Measurements from ENCODE around the gene CBLL1. TPM values are rescaled to one million over a fixed set of nuclear protein-coding genes. Genes with fewer than 3 reads are reported as not detected.

The CBLL1 gene
- total RNA-seq, 1 donor from 2014 or later = 23.5 TPM

- no peak for DNase-seq (ENCODE audit: low spot score)
Measured at GRCh38 chr7:107744345-107744750, 406 bp downstream of the CBLL1 start.

DNA sequence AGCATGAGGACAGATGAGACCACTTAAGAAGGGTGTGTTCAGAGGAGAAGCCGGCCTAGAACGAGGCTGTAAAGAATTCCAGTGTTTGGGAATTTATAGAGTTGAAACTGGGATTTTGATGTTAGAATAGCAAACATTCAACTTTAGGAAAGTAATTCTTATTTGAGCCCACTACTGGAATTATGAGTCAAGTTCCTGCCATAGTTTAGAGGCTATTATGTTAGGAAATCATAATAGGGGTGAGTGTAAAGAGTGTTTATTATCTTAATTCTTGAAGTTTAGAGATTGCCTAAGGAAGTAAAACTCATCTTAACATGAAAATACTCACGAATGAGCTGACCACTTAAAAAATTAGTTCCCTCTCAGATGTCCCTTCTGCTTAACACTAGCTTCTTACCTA lies 2.1 kb downstream of the CBLL1 start:
- DNase-seq (ENCODE audit: low spot score) = no peak

- no peak for DNase-seq (ENCODE audit: low spot score)
Measured at GRCh38 chr7:107751113-107751512, 7.2 kb downstream of the CBLL1 start.

GRCh38 chr7:107754642-107755041 lies 10.7 kb downstream of the CBLL1 start:
- no peak for DNase-seq (ENCODE audit: low spot score)

- no peak for DNase-seq (ENCODE audit: low spot score)
Measured at GRCh38 chr7:107758667-107759066, 14.7 kb downstream of the CBLL1 start.

DNA sequence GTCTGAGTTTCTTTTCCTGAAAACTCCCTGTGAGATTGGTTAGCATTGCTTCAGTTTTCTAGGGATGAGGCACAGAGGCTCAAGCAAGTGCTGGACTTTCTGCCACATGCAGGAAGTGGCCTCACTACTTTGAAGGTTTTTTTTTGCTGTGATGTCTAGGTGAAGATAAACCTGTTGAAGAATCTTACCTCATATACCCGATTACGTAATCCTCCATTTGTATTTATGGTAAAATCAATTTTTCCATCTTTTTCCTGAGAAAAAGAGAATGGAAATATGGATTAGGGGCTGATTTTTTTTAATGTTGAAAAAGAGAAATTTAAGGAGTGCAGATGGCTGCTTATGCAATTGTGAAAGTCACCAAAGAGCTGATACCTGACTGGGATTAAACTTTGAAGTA lies 23.4 kb downstream of the CBLL1 start:
- DNase-seq (ENCODE audit: low spot score) = no peak

DNA sequence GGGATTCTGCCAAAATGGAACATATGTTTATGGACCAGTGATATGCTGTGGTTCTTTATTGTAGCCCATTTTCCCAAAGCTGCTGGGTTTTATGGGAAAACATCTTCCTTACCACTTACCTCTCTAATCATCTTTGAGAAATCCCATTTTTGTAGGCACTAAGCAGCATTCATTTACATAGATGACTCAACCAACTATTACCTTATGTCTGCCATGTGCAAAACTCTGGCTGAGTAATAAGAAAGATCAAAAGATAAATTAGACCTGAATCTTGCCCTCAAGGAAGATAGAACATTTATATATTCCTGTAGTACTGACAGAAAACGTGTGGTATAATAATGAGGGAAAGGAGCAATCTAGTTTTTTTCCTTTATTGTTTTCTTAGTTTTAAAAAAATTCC lies 24.3 kb downstream of the CBLL1 start:
- DNase-seq (ENCODE audit: low spot score) = no peak

GRCh38 chr7:107773027-107773426 lies 29.1 kb downstream of the CBLL1 start:
- no peak for DNase-seq (ENCODE audit: low spot score)

DNA sequence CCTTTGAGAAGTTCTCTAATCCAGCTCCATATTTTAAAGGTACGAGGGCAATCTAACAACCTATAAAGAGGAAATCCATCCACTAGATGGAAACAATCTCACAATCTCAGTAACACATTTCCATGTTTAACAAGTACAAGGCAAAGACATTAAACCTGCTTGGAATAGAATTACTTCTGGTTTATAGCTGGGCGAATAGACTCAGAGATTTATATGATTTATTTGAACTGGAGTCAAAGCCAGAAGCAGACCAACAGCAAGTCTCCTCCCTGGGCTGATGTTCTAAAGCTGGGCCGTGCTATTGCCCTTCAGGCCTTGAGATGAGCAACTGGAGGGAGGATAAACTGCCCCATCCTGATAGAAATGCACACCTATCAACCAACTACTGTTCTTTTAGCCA lies 33.8 kb downstream of the CBLL1 start:
- no peak for DNase-seq (ENCODE audit: low spot score)

DNA sequence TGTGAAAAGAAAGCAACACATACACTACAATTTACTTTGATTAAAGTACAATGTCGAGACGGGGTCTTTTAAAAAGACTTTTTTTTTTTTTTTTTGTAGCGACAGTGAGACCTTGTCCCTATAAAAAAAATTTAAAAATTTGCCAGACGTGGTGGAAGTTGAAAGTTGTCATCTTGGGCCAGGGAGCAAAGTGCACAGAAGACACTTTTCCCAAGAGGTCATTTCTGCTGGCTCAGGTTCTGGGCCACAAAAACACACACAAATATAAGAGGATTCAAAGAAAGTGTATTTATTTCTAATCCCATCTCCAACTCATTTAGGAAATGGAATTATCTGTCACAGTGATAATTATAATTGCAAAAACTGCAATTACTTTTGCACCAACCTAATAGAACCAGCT lies 34.3 kb downstream of the CBLL1 start:
- no peak for DNase-seq (ENCODE audit: low spot score)

GRCh38 chr7:107779647-107780099 lies 35.7 kb downstream of the CBLL1 start:
- DNase-seq (ENCODE audit: low spot score) = no peak

- no peak for DNase-seq (ENCODE audit: low spot score)
Measured at GRCh38 chr7:107782374-107782773, 38.4 kb downstream of the CBLL1 start.

- DNase-seq (ENCODE audit: low spot score) = no peak
Measured at GRCh38 chr7:107783648-107784047, 39.7 kb downstream of the CBLL1 start.

DNA sequence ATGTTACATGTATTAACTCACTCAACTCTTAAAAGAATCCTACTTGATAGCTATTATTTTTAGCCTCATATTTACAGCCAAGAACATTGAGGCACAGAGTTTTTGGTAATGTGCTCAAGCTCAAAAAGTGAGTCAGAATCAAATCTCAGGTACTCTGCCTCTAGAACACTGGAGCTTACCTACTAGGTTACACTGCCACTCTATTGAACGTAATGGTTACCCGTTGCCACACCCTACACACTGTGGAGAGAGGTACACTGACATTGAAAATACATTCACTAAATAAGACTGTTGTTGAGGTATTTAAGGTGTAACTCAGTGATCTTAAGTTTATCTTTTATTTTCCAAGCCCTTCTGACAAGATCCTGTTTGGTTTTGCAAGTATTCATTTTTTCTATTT lies 41.2 kb downstream of the CBLL1 start:
- DNase-seq (ENCODE audit: low spot score) = no peak

GRCh38 chr7:107785926-107786325 lies 42.0 kb downstream of the CBLL1 start:
- no peak for DNase-seq (ENCODE audit: low spot score)

- no peak for DNase-seq (ENCODE audit: low spot score)
Measured at GRCh38 chr7:107788216-107788615, 44.3 kb downstream of the CBLL1 start.

DNA sequence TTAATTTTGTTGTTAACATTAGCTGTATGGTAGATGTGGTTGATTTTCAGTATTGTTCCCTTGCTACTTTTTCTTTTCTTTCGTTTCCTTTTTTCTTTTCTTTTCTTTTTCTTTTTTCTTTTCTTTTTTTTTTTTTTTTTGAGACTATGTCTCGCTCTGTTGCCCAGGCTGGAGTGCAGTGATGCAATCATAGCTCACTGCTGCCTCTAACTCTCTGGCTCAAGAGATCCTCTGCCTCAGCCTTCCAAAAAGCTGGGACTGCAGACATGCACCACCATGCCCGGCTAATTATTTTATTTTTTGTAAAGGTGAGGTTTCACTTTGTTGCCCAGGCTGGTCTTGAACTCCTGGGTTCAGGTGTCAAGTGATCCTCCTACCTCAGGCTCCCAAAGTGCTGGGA lies 44.7 kb downstream of the CBLL1 start:
- no peak for DNase-seq (ENCODE audit: low spot score)

- DNase-seq (ENCODE audit: low spot score) = no peak
Measured at GRCh38 chr7:107789647-107790046, 45.7 kb downstream of the CBLL1 start.

DNA sequence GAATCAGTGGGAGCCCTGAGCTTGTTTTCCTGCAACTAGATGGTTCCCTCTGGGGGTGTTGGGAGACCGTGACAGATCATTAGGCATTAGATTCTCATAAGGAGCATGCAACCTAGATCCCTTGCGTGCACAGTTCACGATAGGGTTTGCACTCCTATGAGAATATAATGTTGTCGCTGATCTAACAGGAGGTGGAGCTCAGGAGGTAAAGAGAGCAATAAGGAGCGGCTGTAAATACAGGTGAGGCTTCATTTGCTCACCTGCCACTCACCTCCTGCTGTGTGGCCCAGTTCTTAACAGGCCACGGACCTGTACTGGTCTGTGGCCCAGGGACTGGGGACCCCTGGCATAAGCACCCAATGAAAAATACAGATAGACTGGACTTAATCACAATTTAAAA lies 48.4 kb downstream of the CBLL1 start:
- DNase-seq (ENCODE audit: low spot score) = no peak

DNA sequence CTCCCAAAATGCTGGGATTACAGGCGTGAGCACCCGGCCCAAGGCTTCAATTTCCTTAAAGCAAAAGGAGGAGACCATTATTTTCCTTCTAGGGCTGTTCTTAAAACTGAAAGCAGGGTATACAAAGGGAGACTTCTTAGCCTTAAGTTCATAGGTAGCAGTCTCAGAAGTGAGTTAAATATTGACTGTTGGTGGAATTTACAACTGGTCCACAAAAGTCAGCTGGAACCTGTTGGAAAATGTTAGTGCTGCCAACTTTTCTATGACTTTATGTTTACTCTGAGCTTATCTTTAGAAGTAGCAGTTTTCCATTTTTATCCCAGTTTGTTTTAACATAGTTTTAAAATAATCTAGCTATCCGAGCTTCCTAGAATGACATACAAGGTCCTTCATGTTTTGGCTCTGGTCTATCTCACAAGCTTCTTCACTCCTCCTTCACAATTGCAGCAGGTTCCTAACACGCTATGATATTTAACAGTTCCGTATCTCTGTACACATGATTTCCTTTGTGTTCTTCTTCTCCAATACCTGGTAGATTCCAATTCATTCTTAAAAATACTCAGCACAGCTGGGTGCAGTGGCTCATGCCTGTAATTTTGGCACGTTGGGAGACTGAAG lies 55.8 kb downstream of the CBLL1 start:
- no peak for DNase-seq (ENCODE audit: low spot score)

DNA sequence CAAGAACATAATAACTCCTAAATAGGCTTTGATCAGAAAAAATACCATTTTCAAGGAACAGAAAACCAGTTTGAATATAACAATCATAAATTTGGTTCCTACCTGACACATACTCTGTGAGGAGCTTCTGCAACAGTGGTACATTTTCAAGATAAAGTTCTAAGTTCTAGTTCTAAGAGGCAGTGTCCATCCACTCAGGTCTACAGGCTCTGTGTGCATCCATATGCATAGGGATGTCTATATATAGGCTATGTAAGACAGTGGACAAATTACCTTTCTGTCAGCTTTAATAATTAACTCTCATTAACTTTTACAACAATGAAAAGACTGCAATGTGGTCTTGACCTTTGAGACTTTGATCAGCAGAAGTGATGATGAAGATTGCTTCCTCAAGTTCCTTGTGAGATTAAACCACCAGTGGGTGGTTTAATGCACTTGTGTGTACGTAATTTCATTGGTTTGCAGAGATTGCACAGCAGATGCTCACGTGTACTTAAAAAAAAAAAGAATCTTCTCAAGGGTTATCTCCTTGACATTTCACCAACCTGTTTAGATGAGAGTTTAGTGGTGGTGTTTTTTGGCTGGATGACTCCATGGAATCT lies 59.2 kb downstream of the CBLL1 start, which contains the start of gene SLC26A3:
Gene SLC26A3 (minus strand): TSS at position 215 of the 602 bp plus-strand sequence. CDS start 8,714 bp downstream, outside the sequence.
- DNase-seq (ENCODE audit: low spot score) = peak; percentile 14

DNA sequence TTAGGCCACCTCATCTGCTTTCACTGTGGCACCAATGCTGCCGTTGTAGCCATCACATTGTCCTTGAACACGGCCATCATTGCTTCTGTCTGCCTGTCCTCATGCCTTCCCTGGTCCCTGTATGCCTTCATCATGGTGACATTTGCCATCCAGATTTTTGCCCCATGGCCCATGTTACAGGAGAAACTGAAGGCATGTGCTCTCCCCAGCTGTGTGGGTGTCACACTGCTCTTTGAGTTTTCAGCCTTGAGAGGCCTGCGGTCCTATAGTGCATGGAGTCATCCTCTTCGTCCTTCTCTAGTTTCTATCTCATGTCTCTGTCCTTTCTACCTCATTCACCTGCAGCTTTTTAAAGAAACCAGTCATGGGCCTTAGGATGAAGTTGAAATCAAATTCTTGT lies 65.2 kb downstream of the CBLL1 start:
- no peak for DNase-seq (ENCODE audit: low spot score)

- no peak for DNase-seq (ENCODE audit: low spot score)
Measured at GRCh38 chr7:107810626-107811025, 66.7 kb downstream of the CBLL1 start.
